ENCODE results near the gene RASGEF1C. TPM values are rescaled to one million over a fixed set of nuclear protein-coding genes. Genes with fewer than 3 reads are reported as not detected.

Gene RASGEF1C
- total and polyA plus RNA-seq, 10 of the 15 experiments (the other 5 are each of a cell fraction or from before 2014, with no cell fraction given) = not detected

- no peaks in the 10 kb centered on the region for H4K20me1 ChIP-seq (ENCODE audit: control insufficient read depth, insufficient read depth)
- no peaks in the 10 kb centered on the region for H3K9me3 ChIP-seq (replicated peaks; ENCODE audit: control insufficient read depth, insufficient read depth, low read length)
- DNase-seq (ENCODE audit: low read depth, low spot score) (no peak), FAIRE-seq (no peak), ATAC-seq (no peak)
- no TSS peak for BruUV-seq (replicated peaks)
- ChIA-PET RAD21 (ENCODE audit: unreplicated experiment) (no interaction called here), SMC1A (ENCODE audit: uncharacterized antibody, unreplicated experiment) (no interaction called here), CTCF (no interaction called here), POLR2A (no interaction called here)
- intact Hi-C loops (cut with micrococcal nuclease; ENCODE audit: unreplicated experiment) = no loop called here
- no peak overlapping the region for H3K9ac ChIP-seq (ENCODE audit: control insufficient read depth, insufficient read depth, low read length)
- H3K27ac ChIP-seq (ENCODE audit: control insufficient read depth, insufficient read depth) = no peak overlapping the region
- H3K79me2 ChIP-seq (ENCODE audit: control insufficient read depth, insufficient read depth, low read length) = no peaks in the 10 kb centered on the region
- WGBS (ENCODE audit: insufficient coverage, insufficient replicate concordance, low lambda C conversion rate, missing lambda C conversion rate) = 26% methylated on average over 10 of the region's 10 CpGs
- in situ Hi-C loops (cut with MboI) = loop anchor here (25.0 kb wide), 1 partner anchor 309 kb away; the partner anchor contains the start of gene LTC4S
- H3K4me3 ChIP-seq = no peak overlapping the region
- H2AFZ ChIP-seq (ENCODE audit: control insufficient read depth, low read depth, low read length) = no peak overlapping the region
- H3K4me1 ChIP-seq (ENCODE audit: control insufficient read depth, insufficient read depth, low read length) = no peaks in the 10 kb centered on the region
- H3K36me3 ChIP-seq (ENCODE audit: control insufficient read depth in 2 of 2, insufficient read depth in 2 of 2, low read length in 1 of 2) = no peaks in the 10 kb centered on the region
- H3K4me2 ChIP-seq (ENCODE audit: control insufficient read depth, insufficient read depth) = no peak overlapping the region
- no peaks in the 10 kb centered on the region; a peak in 1 of 4 replicates for H3K27me3 ChIP-seq (replicated peaks in 1 of 2; ENCODE audit: control insufficient read depth in 2 of 2, insufficient read depth in 2 of 2, low read length in 1 of 2)
- TF ChIP-seq ZSCAN29 (IDR thresholded peaks at IDR 0.05) (no peak), ATF7 (IDR thresholded peaks at IDR 0.05; ENCODE audit: low read depth) (no peak), BCLAF1 (IDR thresholded peaks at IDR 0.05) (no peak), EZH2 (IDR thresholded peaks at IDR 0.05; ENCODE audit: borderline replicate concordance, control insufficient read depth, low read depth, low read length) (no peak), REST (IDR thresholded peaks at IDR 0.05; ENCODE audit: low read depth, low read length) (no peak), SMARCA5 (IDR thresholded peaks at IDR 0.05) (no peak), SKIL (IDR thresholded peaks at IDR 0.05; ENCODE audit: low read depth, poor library complexity, severe bottlenecking) (no peak), E2F8 (IDR thresholded peaks at IDR 0.05; ENCODE audit: low read depth, partially characterized antibody) (no peak), IRF4 (IDR thresholded peaks at IDR 0.05; ENCODE audit: low read depth, low read length) (no peak), SMAD1 (IDR thresholded peaks at IDR 0.05; ENCODE audit: low read depth, partially characterized antibody) (no peak), SPI1 (IDR thresholded peaks at IDR 0.05; ENCODE audit: borderline replicate concordance, insufficient read depth, low read depth, low read length) (no peak), ASH2L (IDR thresholded peaks at IDR 0.05; ENCODE audit: borderline replicate concordance, low read depth) (no peak), MAX (IDR thresholded peaks at IDR 0.05; ENCODE audit: low read depth, low read length) (no peak)
Observed at GRCh38 chr5:180096616-180097015, 112.4 kb downstream of the RASGEF1C start.

Data from GM12878 (cell line).